RWPE1 (cell line): ENCODE measurements around the gene ATP6V0E2.
A peak's percentile ranks its signal among the peaks of the same experiment; 100 is the strongest.

Experiments
- CTCF ChIA-PET: fragments of 350-600 bp; sonication (Branson Sonifier 250); formaldehyde crosslinking; extraction: SDS; loops from one replicate; lab custom pipeline; 2021; lab: Yijun Ruan, JAX
- POLR2A ChIA-PET: fragments of 400-600 bp; formaldehyde crosslinking; extraction: SDS; loops from one replicate; lab custom pipeline; 2020; ENCODE audit warnings: antibody characterized with exemption; ENCODE audit not compliant: low non-redundant PET; lab: Yijun Ruan, JAX
- DNase-seq: peaks from one replicate; pipeline ENCODE4 v3.0.0; 2012; ENCODE audit warnings: low spot score
- H3K27ac ChIP-seq: fragments of 450-650 bp; 2 replicates; pipeline ENCODE4 v1.5.1; 2017
- TF ChIP-seq, protein P1 (sequence below): fragments of 450-650 bp; conservative IDR thresholded peaks from 2 replicates; pipeline ENCODE4 v1.5.1; 2017; ENCODE audit warnings: low read depth, mild to moderate bottlenecking

ATP6V0E2 gene

GRCh38 chr7:149833495-149834130 is 40.2 kb upstream of the ATP6V0E2 start:
- TF ChIP-seq, protein P1, sequence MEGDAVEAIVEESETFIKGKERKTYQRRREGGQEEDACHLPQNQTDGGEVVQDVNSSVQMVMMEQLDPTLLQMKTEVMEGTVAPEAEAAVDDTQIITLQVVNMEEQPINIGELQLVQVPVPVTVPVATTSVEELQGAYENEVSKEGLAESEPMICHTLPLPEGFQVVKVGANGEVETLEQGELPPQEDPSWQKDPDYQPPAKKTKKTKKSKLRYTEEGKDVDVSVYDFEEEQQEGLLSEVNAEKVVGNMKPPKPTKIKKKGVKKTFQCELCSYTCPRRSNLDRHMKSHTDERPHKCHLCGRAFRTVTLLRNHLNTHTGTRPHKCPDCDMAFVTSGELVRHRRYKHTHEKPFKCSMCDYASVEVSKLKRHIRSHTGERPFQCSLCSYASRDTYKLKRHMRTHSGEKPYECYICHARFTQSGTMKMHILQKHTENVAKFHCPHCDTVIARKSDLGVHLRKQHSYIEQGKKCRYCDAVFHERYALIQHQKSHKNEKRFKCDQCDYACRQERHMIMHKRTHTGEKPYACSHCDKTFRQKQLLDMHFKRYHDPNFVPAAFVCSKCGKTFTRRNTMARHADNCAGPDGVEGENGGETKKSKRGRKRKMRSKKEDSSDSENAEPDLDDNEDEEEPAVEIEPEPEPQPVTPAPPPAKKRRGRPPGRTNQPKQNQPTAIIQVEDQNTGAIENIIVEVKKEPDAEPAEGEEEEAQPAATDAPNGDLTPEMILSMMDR = no peak
- POLR2A ChIA-PET = no interaction called here
- H3K27ac ChIP-seq = no peak overlapping the region
- CTCF ChIA-PET = no interaction called here
- no peak for DNase-seq

- POLR2A ChIA-PET = no interaction called here
- DNase-seq = no peak
- H3K27ac ChIP-seq = no peak overlapping the region
- TF ChIP-seq, protein P1 = no peak
- CTCF ChIA-PET = no interaction called here
Measured at GRCh38 chr7:149834601-149835000, 39.2 kb upstream of the ATP6V0E2 start.

DNA sequence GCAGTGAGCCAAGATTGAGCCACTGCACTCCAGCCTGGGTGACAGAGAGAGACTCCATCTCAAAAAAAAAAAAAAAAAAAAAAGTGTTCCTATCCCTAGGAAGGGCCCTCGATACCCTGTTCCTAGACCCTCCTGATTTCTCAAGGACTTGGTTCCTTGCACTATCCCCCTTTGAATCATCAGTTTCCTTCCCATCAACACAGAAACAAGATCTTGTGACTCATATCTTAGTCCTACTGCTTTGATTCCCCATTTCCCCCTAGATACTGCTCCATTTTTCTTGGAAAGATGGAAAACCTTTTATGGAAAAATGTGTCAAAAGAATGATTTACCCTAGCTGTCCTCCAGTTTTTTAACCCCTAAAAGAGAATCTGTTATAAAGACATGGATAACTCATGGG is 37.3 kb upstream of the ATP6V0E2 start:
- TF ChIP-seq, protein P1 = no peak
- ChIA-PET CTCF (interaction anchor here (0.7 kb wide), 1 partner anchor 311 kb away, joined by 3 read pairs; no protein-coding TSS in a partner anchor), POLR2A (no interaction called here)
- H3K27ac ChIP-seq = no peak overlapping the region
- DNase-seq = no peak

- ChIA-PET CTCF (no interaction called here), POLR2A (no interaction called here)
- peak overlapping the region; percentile 81 for H3K27ac ChIP-seq
- DNase-seq = no peak
- TF ChIP-seq, protein P1 = no peak
Measured at GRCh38 chr7:149837564-149838223, 36.1 kb upstream of the ATP6V0E2 start.

DNA sequence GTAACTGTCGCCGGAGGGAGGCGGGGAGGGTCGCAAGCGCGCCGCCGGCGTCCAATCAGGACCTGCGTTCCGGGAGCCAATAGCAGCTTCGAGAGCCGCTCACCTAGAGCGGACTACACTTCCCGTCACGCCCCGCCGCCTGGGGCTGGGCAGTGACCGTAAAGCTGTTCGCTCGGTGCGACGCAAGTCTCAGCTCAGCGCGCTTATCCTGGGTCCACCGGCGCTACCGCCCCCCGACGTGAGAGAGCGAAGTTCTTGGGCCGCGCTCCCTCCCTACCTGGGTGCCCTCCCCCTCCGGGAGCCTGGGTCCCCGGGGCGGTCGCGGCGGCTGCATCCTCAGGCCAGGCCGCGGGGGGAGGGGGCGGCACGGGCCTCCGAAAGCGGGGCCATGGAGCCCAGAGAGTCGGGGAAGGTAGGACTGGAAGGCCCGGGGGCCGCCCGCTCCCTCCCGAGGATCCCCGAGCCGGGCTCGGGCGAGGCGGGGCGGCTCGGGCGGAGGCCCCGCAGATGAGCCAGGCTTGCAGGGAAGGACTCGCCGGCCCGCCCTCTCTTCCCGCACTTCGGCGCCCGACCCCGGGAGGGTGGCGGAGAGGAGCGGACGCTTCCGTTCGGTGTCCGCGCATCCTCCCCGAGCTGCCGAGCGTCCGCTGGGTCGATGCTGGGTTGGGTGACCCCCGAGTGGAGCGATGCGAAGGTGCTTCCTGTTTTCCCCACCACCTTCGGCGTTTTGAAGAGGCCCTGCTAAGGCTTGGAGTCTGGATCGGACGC is 35.4 kb upstream of the ATP6V0E2 start, which contains the start of gene ZNF862:
TSS of gene ZNF862 (plus strand) at position 152 of the 768 bp plus-strand sequence. CDS start at position 389, 237 bp downstream.
- POLR2A ChIA-PET = no interaction called here
- CTCF ChIA-PET = interaction anchor here (0.5 kb wide), 1 partner anchor 1180 kb away, joined by 5 read pairs; no protein-coding TSS in a partner anchor
- TF ChIP-seq, protein P1 = no peak; the same call in 1 of the 2 replicates
- DNase-seq = peak; percentile 97
- peak within 1 kb of the TSS; percentile 81 for H3K27ac ChIP-seq

DNA sequence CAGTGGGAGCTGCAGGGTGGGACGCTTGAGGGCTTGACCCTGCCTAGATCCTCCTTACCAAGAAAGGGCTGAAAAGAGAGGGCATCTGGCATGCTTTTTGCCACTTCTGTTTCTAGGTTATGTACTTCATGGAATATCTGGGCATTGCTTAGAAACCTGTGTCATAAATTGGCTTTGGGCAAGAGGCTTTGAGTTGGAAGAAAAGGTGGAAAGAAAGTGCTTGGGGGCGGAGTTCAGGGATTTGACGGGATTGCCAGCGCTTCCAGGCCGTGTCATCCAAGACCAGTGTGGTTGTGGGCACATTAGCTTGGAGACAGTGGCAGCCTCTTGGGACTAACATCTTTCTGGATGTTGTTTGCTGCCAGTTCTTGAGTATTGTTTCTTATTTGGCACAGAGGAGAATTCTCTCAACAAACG is 34.8 kb upstream of the ATP6V0E2 start:
- POLR2A ChIA-PET = no interaction called here
- H3K27ac ChIP-seq = peak overlapping the region; percentile 81
- peak; percentile 2 for DNase-seq
- CTCF ChIA-PET = interaction anchor here (0.5 kb wide), 1 partner anchor 1179 kb away, joined by 5 read pairs; no protein-coding TSS in a partner anchor
- TF ChIP-seq, protein P1 = no peak
